Endothelial cell of umbilical vein (primary cell): ENCODE measurements around the gene TMEM62. TPM values are rescaled to one million over a fixed set of nuclear protein-coding genes. Genes with fewer than 3 reads are reported as not detected.

Source experiments
- BruUV-seq: library from RNA; stranded (reverse); fragments of 400-500 nt; replicated peaks from 2 replicates; lab custom pipeline; 2021; lab: Mats Ljungman, UMichigan
- CTCF ChIA-PET: fragments of 300-600, 350-600 bp; sonication (Branson Sonifier 250); formaldehyde crosslinking; loops from one replicate; lab custom pipeline; 2021; ENCODE audit warnings: antibody characterized with exemption, inconsistent platforms; lab: Charles Lee
- POLR2A ChIA-PET: fragments of 300-600, 350-600 bp; sonication (Branson Sonifier 250); formaldehyde crosslinking; loops from one replicate; lab custom pipeline; 2021; ENCODE audit warnings: antibody characterized with exemption, inconsistent platforms; lab: Charles Lee
- DNase-seq: peaks from one replicate; pipeline ENCODE4 v3.0.0-alpha.2; 2011; ENCODE audit warnings: low read depth, low spot score
- FAIRE-seq: peaks from 2 replicates; lab custom pipeline; 2011; peaks lifted over from hg19 to GRCh38; lab: Jason Lieb, UNC
- H2AFZ ChIP-seq: 2 replicates; pipeline ENCODE4 v1.6.0; 2012; ENCODE audit warnings: low read depth, low read length, control low read depth, inconsistent platforms
- H3K27ac ChIP-seq: 2 replicates; pipeline ENCODE4 v1.5.1; 2011; ENCODE audit warnings: low read depth, mild to moderate bottlenecking, control low read depth, low read length, moderate library complexity; ENCODE audit not compliant: insufficient read depth
- H3K27me3 ChIP-seq, 2 experiments: 2 replicates each; pipeline versions ENCODE4 v1.6.0 to v1.6.1; 2011; ENCODE audit warnings: low read length in 2 of 2, mixed read lengths in 1 of 2; ENCODE audit not compliant: control insufficient read depth in 2 of 2, insufficient read depth in 2 of 2
- H3K36me3 ChIP-seq, 2 experiments: 2 replicates in 1 of 2; 3 replicates in 1 of 2; pipeline ENCODE4 v1.5.1; 2011; ENCODE audit warnings: low read length in 2 of 2, mild to moderate bottlenecking in 1 of 2, moderate library complexity in 1 of 2; ENCODE audit not compliant: control insufficient read depth in 2 of 2, insufficient read depth in 2 of 2; ENCODE audit errors: extremely low read depth in 1 of 2
- H3K4me1 ChIP-seq: 3 replicates; pipeline ENCODE4 v1.5.1; 2011; ENCODE audit warnings: mild to moderate bottlenecking, low read length; ENCODE audit not compliant: control insufficient read depth, insufficient read depth; ENCODE audit errors: extremely low read depth
- H3K4me2 ChIP-seq: 2 replicates; pipeline ENCODE4 v1.6.1; 2011; ENCODE audit warnings: low read length, control low read depth, mixed read lengths; ENCODE audit not compliant: insufficient read depth
- H3K4me3 ChIP-seq, 3 experiments: fragments of 200-600 bp in 1 of 3; sonication (generic), shearing (Covaris generic) in 1 of 3; replicated peaks in 1 of 3; 2 replicates each; pipeline ENCODE4 v1.5.1; 2011 to 2016; ENCODE audit warnings: control low read depth in 3 of 3, low read length in 3 of 3, mild to moderate bottlenecking in 2 of 3, inconsistent platforms in 1 of 3, low read depth in 1 of 3, moderate library complexity in 1 of 3; ENCODE audit not compliant: insufficient read depth in 1 of 3
- H3K79me2 ChIP-seq: 2 replicates; pipeline ENCODE4 v1.6.0; 2012; ENCODE audit warnings: low read length, inconsistent platforms; ENCODE audit not compliant: control insufficient read depth, insufficient read depth
- H3K9ac ChIP-seq: replicated peaks from 2 replicates; pipeline ENCODE3; 2011; ENCODE audit warnings: low read length, control low read depth; ENCODE audit not compliant: insufficient read depth; ENCODE audit errors: extremely low read depth
- H3K9me1 ChIP-seq: replicated peaks from 3 replicates; pipeline ENCODE4 v1.6.0; 2011; ENCODE audit warnings: mild to moderate bottlenecking, low read length; ENCODE audit not compliant: control insufficient read depth, insufficient read depth; ENCODE audit errors: extremely low read depth
- H3K9me3 ChIP-seq: replicated peaks from 2 replicates; pipeline ENCODE4 v1.5.1; 2012; ENCODE audit warnings: low read length, inconsistent platforms; ENCODE audit not compliant: control insufficient read depth, insufficient read depth
- H4K20me1 ChIP-seq: replicated peaks from 2 replicates; pipeline ENCODE3; 2011; ENCODE audit warnings: mild to moderate bottlenecking, low read length; ENCODE audit not compliant: control insufficient read depth, insufficient read depth; ENCODE audit errors: extremely low read depth
- EZH2 ChIP-seq: IDR thresholded peaks from 2 replicates; pipeline ENCODE4 v1.6.1; 2012; ENCODE audit warnings: borderline replicate concordance, low read depth, mild to moderate bottlenecking, moderate library complexity, low read length, inconsistent platforms; ENCODE audit not compliant: severe bottlenecking
- FOS ChIP-seq: IDR thresholded peaks from 2 replicates; pipeline ENCODE4 v1.6.1; 2011; ENCODE audit warnings: mild to moderate bottlenecking, low read length, moderate library complexity, borderline replicate concordance; ENCODE audit not compliant: insufficient read depth
- GATA2 ChIP-seq: IDR thresholded peaks from 2 replicates; pipeline ENCODE4 v1.7.0; 2011; ENCODE audit warnings: low read depth, mild to moderate bottlenecking, moderate library complexity, mixed read lengths, low read length; ENCODE audit not compliant: insufficient read length, insufficient read depth
- JUN ChIP-seq: IDR thresholded peaks from 2 replicates; pipeline ENCODE4 v1.6.1; 2011; ENCODE audit warnings: borderline replicate concordance, low read depth; ENCODE audit not compliant: insufficient read length, insufficient read depth
- MYC ChIP-seq: IDR thresholded peaks from one replicate; pipeline ENCODE4 v1.6.1; 2011; ENCODE audit warnings: mild to moderate bottlenecking, low read depth, low read length
- POLR2A ChIP-seq: IDR thresholded peaks from 2 replicates; pipeline ENCODE4 v1.6.1; 2012; ENCODE audit warnings: low read depth, mild to moderate bottlenecking, control low read depth, low read length
- POLR2AphosphoS5 ChIP-seq: IDR thresholded peaks from 2 replicates; pipeline ENCODE4 v1.6.1; 2012; ENCODE audit warnings: low read depth, mild to moderate bottlenecking, control low read depth, low read length, moderate library complexity; ENCODE audit not compliant: insufficient read depth
- dilution Hi-C: fragments of 300-500 bp; cut with MboI; formaldehyde crosslinking; loops from one replicate; pipeline ENCODE4 v1.15.0; 2019; ENCODE audit warnings: low sequenced_read_pairs; ENCODE audit not compliant: extremely low pct_ligation_motif_present
- intact Hi-C: fragments of 100-400 bp; cut with micrococcal nuclease; formaldehyde crosslinking; loops from one replicate; pipeline ENCODE4 v1.10.0; 2022
- polyA plus RNA-seq, 4 experiments: library from polyadenylated mRNA; depleted of rRNA in 3 of 4; stranded (reverse) in 3 of 4; unstranded in 1 of 4; fragments of >200 nt; gene quantifications; 2 replicates each; pipeline versions ENCODE4 v1.2.1 to v1.2.3, GENCODE V29; 2011 to 2012; ENCODE audit warnings: missing spikeins in 1 of 4
- total RNA-seq: library from RNA; stranded (reverse); gene quantifications from 2 replicates; pipeline ENCODE4 v1.2.3, GENCODE V29; 2021
- TF ChIP-seq, protein P1 (sequence below): IDR thresholded peaks from 2 replicates; pipeline ENCODE4 v1.6.1; 2011; ENCODE audit not compliant: insufficient read depth, insufficient read length
- TF ChIP-seq, protein P2 (sequence below), 2 donors: IDR thresholded peaks; 1 replicate in 1 of 2; 2 replicates in 1 of 2; pipeline ENCODE4 v1.5.1; 2011; ENCODE audit warnings: low read length in 2 of 2, mild to moderate bottlenecking in 2 of 2, moderate library complexity in 2 of 2, control low read depth in 1 of 2, inconsistent platforms in 1 of 2, low read depth in 1 of 2; ENCODE audit not compliant: insufficient read depth in 1 of 2; ENCODE audit errors: extremely low read depth in 1 of 2

TMEM62 gene
- total and polyA plus RNA-seq, 2 donors (not counting 3 experiments of a cell fraction or from before 2014, with no cell fraction given) = 10.4 to 22.2 TPM

DNA sequence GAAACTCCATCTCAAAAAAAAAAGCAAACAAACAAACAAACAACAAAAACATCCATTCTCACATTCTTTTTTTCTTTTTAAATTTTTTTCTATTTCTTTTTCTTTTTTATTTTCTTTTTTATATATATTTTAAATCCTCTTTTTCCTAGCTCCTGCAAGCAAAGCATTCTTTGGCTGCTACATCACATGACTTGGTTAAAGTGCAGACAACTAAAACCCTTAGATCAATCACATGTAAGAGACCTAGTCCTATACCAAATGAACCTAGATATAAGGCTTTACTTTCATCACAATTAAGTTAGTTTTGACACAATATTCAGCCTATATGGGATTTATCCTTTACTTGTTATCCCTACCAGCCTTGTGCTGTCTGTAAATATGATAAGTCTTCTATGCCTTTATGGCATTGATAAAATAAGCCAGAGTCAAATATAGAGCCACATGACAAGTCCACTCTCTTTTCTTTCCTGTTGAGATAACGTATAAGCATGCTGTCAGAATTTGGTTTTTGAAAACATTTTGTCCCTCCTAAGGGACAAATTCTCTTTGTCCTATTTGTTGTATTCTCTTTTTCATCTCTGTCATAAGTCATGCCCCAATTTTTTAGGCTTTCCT is 38.9 kb upstream of the TMEM62 start:
- dilution Hi-C loops (no loop called here), intact Hi-C loops (no loop called here)
- H2AFZ ChIP-seq = no peak overlapping the region
- FAIRE-seq (no peak), DNase-seq (no peak)
- H3K79me2 ChIP-seq = peaks cover 79% of the 10 kb centered on the region
- POLR2A ChIA-PET = no interaction called here
- no peak overlapping the region for H3K27ac ChIP-seq
- no peak overlapping the region for H3K9ac ChIP-seq
- no peak overlapping the region for H3K4me3 ChIP-seq
- no peaks in the 10 kb centered on the region for H3K27me3 ChIP-seq
- no TSS peak for BruUV-seq
- peaks cover 5% of the 10 kb centered on the region for H4K20me1 ChIP-seq
- TF ChIP-seq MYC = no peak
- no peak for TF ChIP-seq POLR2AphosphoS5
- TF ChIP-seq JUN = no peak
- no peak for TF ChIP-seq EZH2
- TF ChIP-seq, protein P1, sequence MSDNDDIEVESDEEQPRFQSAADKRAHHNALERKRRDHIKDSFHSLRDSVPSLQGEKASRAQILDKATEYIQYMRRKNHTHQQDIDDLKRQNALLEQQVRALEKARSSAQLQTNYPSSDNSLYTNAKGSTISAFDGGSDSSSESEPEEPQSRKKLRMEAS = no peak
- no peak for TF ChIP-seq GATA2
- no peak for TF ChIP-seq POLR2A
- no peak for TF ChIP-seq FOS
- TF ChIP-seq, protein P2, sequence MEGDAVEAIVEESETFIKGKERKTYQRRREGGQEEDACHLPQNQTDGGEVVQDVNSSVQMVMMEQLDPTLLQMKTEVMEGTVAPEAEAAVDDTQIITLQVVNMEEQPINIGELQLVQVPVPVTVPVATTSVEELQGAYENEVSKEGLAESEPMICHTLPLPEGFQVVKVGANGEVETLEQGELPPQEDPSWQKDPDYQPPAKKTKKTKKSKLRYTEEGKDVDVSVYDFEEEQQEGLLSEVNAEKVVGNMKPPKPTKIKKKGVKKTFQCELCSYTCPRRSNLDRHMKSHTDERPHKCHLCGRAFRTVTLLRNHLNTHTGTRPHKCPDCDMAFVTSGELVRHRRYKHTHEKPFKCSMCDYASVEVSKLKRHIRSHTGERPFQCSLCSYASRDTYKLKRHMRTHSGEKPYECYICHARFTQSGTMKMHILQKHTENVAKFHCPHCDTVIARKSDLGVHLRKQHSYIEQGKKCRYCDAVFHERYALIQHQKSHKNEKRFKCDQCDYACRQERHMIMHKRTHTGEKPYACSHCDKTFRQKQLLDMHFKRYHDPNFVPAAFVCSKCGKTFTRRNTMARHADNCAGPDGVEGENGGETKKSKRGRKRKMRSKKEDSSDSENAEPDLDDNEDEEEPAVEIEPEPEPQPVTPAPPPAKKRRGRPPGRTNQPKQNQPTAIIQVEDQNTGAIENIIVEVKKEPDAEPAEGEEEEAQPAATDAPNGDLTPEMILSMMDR (IDR thresholded peaks at IDR 0.05; ENCODE audit: extremely low read depth in 1 of 2, insufficient read depth in 1 of 2, low read depth in 1 of 2, low read length in 2 of 2) = no peak
- no peak overlapping the region for H3K4me2 ChIP-seq
- CTCF ChIA-PET = interaction anchor here (1.3 kb wide), 1 partner anchor 9 kb away, joined by 3 read pairs; no protein-coding TSS in a partner anchor
- no peaks in the 10 kb centered on the region for H3K9me3 ChIP-seq
- no peaks in the 10 kb centered on the region for H3K4me1 ChIP-seq
- H3K36me3 ChIP-seq = peaks cover 0 to 2% of the 10 kb centered on the region in 2 experiments
- H3K9me1 ChIP-seq = no peaks in the 10 kb centered on the region
